Stomach (tissue), 9 donors: ENCODE results near the gene BACE2. TPM values are rescaled to one million over a fixed set of nuclear protein-coding genes. Genes with fewer than 3 reads are reported as not detected.

Experiments used
- DNase-seq, 2 donors: peaks; one replicate each; pipeline versions ENCODE4 v3.0.0 to v3.0.0-alpha.2; 2013 to 2019
- H3K27ac ChIP-seq, 5 donors: fragments of 200-600 bp in 4 of 5; sonication (generic) in 4 of 5; one replicate each; pipeline ENCODE4 v1.5.1; 2013 to 2019; ENCODE audit warnings: mild to moderate bottlenecking in 1 of 5, moderate library complexity in 1 of 5
- H3K27me3 ChIP-seq, 3 donors: fragments of 200-600 bp; sonication (generic); one replicate each; pipeline ENCODE4 v1.5.1; 2017 to 2019; ENCODE audit warnings: mixed run types in 1 of 3
- H3K36me3 ChIP-seq, 4 donors: fragments of 200-600 bp; sonication (generic); 1 replicate in 3 of 4; 2 replicates in 1 of 4; pipeline ENCODE4 v1.5.1; 2016 to 2019
- H3K4me1 ChIP-seq, 4 donors: fragments of 200-600 bp; sonication (generic); one replicate each; pipeline ENCODE4 v1.5.1; 2016 to 2019
- H3K4me3 ChIP-seq, 4 donors: fragments of 200-600 bp; sonication (generic) in 3 of 4; one replicate each; pipeline ENCODE4 v1.5.1; 2016 to 2019; ENCODE audit warnings: mild to moderate bottlenecking in 1 of 4
- H3K9me3 ChIP-seq, 4 donors: fragments of 200-600 bp; sonication (generic); one replicate each; pipeline ENCODE4 v1.5.1; 2016 to 2019
- EP300 ChIP-seq: sonication (generic); formaldehyde crosslinking; IDR thresholded peaks from one replicate; pipeline ENCODE4 v1.6.1; 2017; ENCODE audit warnings: antibody characterized with exemption
- POLR2A ChIP-seq, 4 donors: fragments of 450-650 bp; IDR thresholded peaks; one replicate each; pipeline ENCODE4 v1.6.1; 2016; ENCODE audit warnings: antibody characterized with exemption in 4 of 4, control low read depth in 2 of 4, mild to moderate bottlenecking in 1 of 4, moderate library complexity in 1 of 4
- POLR2AphosphoS5 ChIP-seq, 3 donors: sonication (generic); formaldehyde crosslinking; IDR thresholded peaks; one replicate each; pipeline ENCODE4 v1.6.1; 2016; ENCODE audit warnings: antibody characterized with exemption in 3 of 3
- WGBS, 5 donors: extraction: QIAGEN DNeasy Blood & Tissue Kit in 3 of 5; methylation state at CpG; one replicate each; pipeline versions ENCODE4 v1.1.5 to v1.1.7; 2013 to 2018; 5-methylcytosine and 5-hydroxymethylcytosine counted together
- intact Hi-C: fragments of 100-400 bp; cut with DNase I; formaldehyde crosslinking; loops from one replicate; pipeline ENCODE4 v1.15.1; 2023; ENCODE audit warnings: low total_unique reads
- polyA plus RNA-seq, 3 donors: library from polyadenylated mRNA; stranded (reverse); fragments of 200-250 nt; gene quantifications; one replicate each; pipeline ENCODE4 v1.2.3, GENCODE V29; 2013
- total RNA-seq, 5 donors: library from RNA; depleted of rRNA; stranded (reverse); fragments of >200 nt; gene quantifications; one replicate each; pipeline versions ENCODE4 v1.1.0 to v1.2.3, GENCODE V29; 2014 to 2016
- TF ChIP-seq, protein P1 (sequence below), 7 experiments: fragments of 450-650 bp in 4 of 7; fragments of 200-600 bp in 3 of 7; sonication (generic) in 3 of 7; IDR thresholded peaks; one replicate each; pipeline ENCODE4 v1.5.1; 2016 to 2019; ENCODE audit warnings: antibody characterized with exemption in 7 of 7, control low read depth in 2 of 7, mild to moderate bottlenecking in 1 of 7
- donor health status: healthy with polysubstance abuse.
- donor health status: Bipolar disorder and iron deficiency.
- donor health status: healthy.

Gene BACE2
- total and polyA plus RNA-seq, 8 donors, result 7.6 to 244 (median 51.4) TPM

DNA sequence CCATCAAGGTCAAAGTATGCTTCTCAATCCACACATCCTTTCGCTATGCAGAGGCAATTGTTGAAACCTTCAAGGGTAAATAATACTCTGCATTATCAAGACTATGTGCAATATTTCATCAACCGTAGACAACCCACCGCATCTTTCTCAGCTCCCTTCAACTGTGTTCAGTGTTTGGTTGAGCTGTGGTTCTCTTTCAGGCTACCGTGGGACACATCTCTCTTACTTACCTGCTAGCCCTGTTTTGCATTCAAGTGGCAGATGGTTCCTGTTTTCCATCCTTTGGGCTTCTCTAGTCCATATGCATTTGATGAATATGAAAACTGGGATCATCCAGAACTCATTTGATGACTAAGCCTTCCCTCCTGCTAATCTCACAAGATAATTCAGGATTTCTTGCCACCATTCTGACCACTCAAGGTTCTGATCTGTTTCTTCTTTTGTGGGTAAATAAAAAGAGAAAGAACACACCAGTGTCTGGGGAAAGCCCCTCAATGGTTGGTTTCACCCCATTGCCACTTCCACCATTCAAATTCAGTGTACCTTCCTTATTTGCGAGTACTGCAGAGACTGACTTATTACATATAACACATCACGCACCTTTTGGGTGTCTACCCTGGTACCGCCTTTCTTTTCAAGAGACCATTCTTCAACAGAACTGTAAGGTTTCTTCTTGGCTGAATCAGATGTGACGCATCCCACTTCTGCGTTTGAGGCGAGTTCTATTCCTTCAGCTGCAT, 61.7 kb downstream of the BACE2 start:
- Histone ChIP-seq H3K9me3 (no peaks in the 10 kb centered on the region), H3K27ac (no peak overlapping the region), H3K4me1 (peaks cover 0 to 43% (median 0%) of the 10 kb centered on the region in 4 donors), H3K27me3 (no peaks in the 10 kb centered on the region), H3K4me3 (no peak overlapping the region), H3K36me3 (peaks cover 3 to 62% (median 49%) of the 10 kb centered on the region in 4 donors)
- no peak for DNase-seq
- intact Hi-C loops, result no loop called here
- TF ChIP-seq POLR2A (IDR thresholded peaks at IDR 0.05), result no peak
- TF ChIP-seq, protein P1, sequence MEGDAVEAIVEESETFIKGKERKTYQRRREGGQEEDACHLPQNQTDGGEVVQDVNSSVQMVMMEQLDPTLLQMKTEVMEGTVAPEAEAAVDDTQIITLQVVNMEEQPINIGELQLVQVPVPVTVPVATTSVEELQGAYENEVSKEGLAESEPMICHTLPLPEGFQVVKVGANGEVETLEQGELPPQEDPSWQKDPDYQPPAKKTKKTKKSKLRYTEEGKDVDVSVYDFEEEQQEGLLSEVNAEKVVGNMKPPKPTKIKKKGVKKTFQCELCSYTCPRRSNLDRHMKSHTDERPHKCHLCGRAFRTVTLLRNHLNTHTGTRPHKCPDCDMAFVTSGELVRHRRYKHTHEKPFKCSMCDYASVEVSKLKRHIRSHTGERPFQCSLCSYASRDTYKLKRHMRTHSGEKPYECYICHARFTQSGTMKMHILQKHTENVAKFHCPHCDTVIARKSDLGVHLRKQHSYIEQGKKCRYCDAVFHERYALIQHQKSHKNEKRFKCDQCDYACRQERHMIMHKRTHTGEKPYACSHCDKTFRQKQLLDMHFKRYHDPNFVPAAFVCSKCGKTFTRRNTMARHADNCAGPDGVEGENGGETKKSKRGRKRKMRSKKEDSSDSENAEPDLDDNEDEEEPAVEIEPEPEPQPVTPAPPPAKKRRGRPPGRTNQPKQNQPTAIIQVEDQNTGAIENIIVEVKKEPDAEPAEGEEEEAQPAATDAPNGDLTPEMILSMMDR (IDR thresholded peaks at IDR 0.05), result no peak
- TF ChIP-seq POLR2AphosphoS5 (IDR thresholded peaks at IDR 0.05), result no peak
- no peak for TF ChIP-seq EP300
- 91 to 97% (median 95%) methylated on average over 10 of the region's 10 CpGs for WGBS, 5 donors

DNA sequence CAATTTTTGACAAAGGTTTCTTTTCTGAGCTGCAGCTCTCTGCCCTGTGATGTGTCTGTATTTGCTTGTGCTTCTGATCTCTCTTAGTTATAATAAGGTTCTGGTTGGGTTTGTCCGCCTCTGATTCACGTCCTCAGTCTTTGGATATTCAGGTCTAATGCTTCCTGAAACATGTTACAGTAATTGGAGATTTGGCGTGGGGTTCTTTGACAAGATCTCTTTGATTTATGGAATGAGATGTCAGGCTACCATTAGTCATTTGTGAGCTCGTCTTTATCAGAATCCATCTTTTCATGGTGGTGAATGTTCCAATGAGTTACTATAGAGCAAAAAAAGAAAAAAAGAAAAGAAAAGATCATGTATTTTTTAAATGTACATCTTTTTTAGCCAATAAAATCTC, 62.5 kb downstream of the BACE2 start:
- peaks cover 3 to 62% (median 49%) of the 10 kb centered on the region in 4 donors for H3K36me3 ChIP-seq
- H3K27me3 ChIP-seq, result no peaks in the 10 kb centered on the region
- peaks cover 0 to 46% (median 0%) of the 10 kb centered on the region in 4 donors for H3K4me1 ChIP-seq
- TF ChIP-seq POLR2AphosphoS5 (IDR thresholded peaks at IDR 0.05), result no peak
- 90 to 97% (median 92%) methylated on average over 4 of the region's 4 CpGs for WGBS, 5 donors
- H3K4me3 ChIP-seq, result no peak overlapping the region
- no peak for DNase-seq
- H3K27ac ChIP-seq, result no peak overlapping the region
- H3K9me3 ChIP-seq, result no peaks in the 10 kb centered on the region
- intact Hi-C loops, result no loop called here

DNA sequence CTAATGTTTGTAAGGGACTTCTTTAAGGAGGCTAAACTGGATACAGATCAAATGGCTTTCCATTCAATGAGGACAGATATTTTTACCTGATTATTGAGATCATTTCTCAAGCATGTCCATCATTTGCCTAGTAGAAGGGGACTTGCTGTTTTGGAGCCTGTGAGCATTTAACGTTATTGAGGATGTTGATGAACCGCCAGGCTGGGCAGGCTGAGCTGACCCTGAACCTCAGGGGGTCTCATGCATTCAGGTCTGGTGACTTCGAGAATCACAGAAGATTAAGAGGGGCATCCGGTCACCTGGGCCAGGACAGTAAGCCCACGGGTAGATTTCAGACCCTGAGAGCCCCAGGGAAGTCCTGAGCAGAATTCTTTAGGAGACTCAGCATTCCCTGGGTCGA, 63.1 kb downstream of the BACE2 start:
- Histone ChIP-seq H3K27ac (no peak overlapping the region), H3K9me3 (no peaks in the 10 kb centered on the region), H3K36me3 (peaks cover 3 to 65% (median 50%) of the 10 kb centered on the region in 4 donors), H3K4me1 (peaks cover 0 to 40% (median 0%) of the 10 kb centered on the region in 4 donors), H3K27me3 (no peaks in the 10 kb centered on the region), H3K4me3 (no peak overlapping the region)
- no peak for DNase-seq
- 82 to 93% (median 90%) methylated on average over 6 of the region's 6 CpGs for WGBS, 5 donors
- intact Hi-C loops, result no loop called here
- TF ChIP-seq POLR2AphosphoS5 (IDR thresholded peaks at IDR 0.05), result no peak
- TF ChIP-seq, protein P1 (IDR thresholded peaks at IDR 0.05), result no peak
- TF ChIP-seq POLR2A (IDR thresholded peaks at IDR 0.05), result no peak
- no peak for TF ChIP-seq EP300

DNA sequence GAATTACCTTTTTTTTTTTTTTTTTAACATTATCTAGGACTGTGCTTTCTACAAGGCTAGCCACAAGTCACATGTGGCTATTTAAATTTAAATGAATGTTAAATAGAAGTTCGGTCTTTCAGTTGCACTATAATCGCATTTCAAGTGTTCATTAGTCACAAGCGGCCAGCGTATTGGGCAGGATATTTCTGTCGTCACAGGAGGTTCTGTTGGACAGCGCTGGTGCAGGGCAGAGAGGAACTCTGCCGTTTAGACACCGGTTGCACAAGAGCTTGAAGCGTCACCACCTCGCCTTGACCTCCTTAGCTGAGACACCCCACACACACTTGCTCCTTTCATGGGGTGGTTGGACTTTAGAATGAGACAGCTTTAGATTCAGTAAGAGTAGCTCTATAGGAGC, 64.1 kb downstream of the BACE2 start:
- WGBS, 5 donors, result 90 to 95% (median 94%) methylated on average over 10 of the region's 10 CpGs
- Histone ChIP-seq H3K27ac (no peak overlapping the region), H3K4me1 (peaks cover 0 to 31% (median 0%) of the 10 kb centered on the region in 4 donors), H3K9me3 (no peaks in the 10 kb centered on the region), H3K4me3 (no peak overlapping the region), H3K27me3 (no peaks in the 10 kb centered on the region), H3K36me3 (peaks cover 0 to 65% (median 50%) of the 10 kb centered on the region in 4 donors)
- intact Hi-C loops, result no loop called here
- TF ChIP-seq EP300 (no peak), POLR2AphosphoS5 (IDR thresholded peaks at IDR 0.05) (no peak), POLR2A (IDR thresholded peaks at IDR 0.05) (no peak)
- TF ChIP-seq, protein P1 (IDR thresholded peaks at IDR 0.05), result no peak
- DNase-seq, result no peak

DNA sequence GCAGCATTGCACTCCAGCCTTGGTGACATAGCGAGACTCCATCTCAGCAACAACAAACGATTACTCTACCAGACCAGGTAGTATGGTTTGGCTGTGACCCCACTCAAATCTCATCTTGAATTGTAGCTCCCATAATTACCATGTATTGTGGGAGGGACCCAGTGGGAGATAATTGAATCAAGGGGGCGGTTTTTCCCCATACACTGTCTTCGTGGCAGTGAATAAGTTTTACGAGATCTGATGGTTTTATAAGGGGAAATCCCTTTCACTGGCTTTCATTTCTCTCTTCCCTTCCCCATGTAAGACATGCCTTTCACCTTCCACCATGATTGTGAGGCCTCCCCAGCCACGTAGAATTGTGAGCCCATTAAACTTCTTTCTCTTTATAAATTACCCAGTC, 66.0 kb downstream of the BACE2 start:
- no peaks in the 10 kb centered on the region for H3K9me3 ChIP-seq
- WGBS, 5 donors, result 68 to 86% (median 74%) methylated on average over 6 of the region's 6 CpGs
- no peaks in the 10 kb centered on the region for H3K27me3 ChIP-seq
- DNase-seq, result no peak
- peaks cover 0 to 23% (median 0%) of the 10 kb centered on the region in 4 donors for H3K4me1 ChIP-seq
- no peak overlapping the region for H3K4me3 ChIP-seq
- TF ChIP-seq, protein P1 (IDR thresholded peaks at IDR 0.05), result no peak
- TF ChIP-seq POLR2AphosphoS5 (IDR thresholded peaks at IDR 0.05), result no peak
- no peak for TF ChIP-seq POLR2A (IDR thresholded peaks at IDR 0.05)
- no peak for TF ChIP-seq EP300
- no peak overlapping the region for H3K27ac ChIP-seq
- intact Hi-C loops, result no loop called here
- peaks cover 8 to 61% (median 46%) of the 10 kb centered on the region in 4 donors for H3K36me3 ChIP-seq
